DMS53 treated with DMSO at 0.1 percent for 48 hours (cell line): Measurements from ENCODE around the gene FOXF2.

ENCODE experiments used
- DNase-seq: peaks from one replicate; lab custom pipeline; 2025; ENCODE audit not compliant: unreplicated experiment; lab: John Stamatoyannopoulos, UW

Gene FOXF2

DNA sequence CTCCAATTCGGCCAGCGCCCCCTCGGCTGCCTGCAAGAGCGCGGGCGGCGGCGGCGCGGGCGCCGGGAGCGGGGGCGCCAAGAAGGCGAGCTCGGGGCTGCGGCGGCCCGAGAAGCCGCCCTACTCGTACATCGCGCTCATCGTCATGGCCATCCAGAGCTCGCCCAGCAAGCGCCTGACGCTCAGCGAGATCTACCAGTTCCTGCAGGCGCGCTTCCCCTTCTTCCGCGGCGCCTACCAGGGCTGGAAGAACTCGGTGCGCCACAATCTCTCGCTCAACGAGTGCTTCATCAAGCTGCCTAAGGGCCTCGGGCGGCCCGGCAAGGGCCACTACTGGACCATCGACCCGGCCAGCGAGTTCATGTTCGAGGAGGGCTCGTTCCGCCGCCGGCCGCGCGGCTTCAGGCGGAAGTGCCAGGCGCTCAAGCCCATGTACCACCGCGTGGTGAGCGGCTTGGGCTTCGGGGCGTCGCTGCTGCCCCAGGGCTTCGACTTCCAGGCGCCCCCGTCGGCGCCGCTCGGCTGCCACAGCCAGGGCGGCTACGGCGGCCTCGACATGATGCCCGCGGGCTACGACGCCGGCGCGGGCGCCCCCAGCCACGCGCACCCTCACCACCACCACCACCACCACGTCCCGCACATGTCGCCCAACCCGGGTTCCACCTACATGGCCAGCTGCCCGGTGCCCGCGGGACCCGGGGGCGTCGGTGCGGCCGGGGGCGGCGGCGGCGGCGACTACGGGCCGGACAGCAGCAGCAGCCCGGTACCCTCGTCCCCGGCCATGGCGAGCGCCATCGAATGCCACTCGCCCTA is 963 bp downstream of the FOXF2 start:
- no peak for DNase-seq

DNA sequence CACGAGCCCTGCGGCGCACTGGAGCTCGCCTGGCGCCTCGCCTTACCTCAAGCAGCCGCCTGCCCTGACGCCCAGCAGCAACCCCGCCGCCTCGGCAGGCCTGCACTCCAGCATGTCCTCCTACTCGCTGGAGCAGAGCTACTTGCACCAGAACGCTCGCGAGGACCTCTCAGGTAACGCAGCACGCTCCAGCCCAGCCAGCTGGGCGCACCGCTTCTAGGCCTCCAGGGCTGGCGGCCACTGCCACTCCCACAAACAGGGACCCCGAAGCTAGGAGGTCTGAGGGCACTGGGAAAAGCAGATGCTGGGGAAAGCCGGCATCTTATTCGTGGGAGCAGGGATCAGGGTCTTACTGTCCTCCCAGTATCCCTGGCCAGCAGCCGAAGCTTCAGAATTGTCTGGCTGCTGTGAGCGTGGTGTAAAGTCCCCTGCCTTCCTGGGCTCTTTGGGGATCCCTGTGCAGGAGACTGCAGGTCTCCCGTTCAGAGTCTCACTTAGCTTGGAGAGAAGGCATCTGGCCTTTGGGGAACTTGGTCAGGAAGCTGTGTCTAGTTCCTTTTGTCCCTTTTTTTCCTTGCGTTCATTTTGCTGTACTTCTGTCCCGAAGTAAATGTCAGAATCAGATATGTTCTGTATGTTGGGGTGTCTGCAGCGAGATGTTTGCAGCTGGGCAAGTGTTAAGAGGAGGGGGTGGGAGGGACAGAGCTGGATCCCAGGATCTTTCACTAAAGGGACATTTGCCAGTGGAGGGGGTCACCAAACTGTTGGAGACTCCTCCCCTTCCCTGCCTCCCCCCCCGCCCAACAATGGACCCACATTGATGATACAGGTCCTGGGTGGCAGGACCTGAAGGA is 1.8 kb downstream of the FOXF2 start:
- no peak for DNase-seq

DNA sequence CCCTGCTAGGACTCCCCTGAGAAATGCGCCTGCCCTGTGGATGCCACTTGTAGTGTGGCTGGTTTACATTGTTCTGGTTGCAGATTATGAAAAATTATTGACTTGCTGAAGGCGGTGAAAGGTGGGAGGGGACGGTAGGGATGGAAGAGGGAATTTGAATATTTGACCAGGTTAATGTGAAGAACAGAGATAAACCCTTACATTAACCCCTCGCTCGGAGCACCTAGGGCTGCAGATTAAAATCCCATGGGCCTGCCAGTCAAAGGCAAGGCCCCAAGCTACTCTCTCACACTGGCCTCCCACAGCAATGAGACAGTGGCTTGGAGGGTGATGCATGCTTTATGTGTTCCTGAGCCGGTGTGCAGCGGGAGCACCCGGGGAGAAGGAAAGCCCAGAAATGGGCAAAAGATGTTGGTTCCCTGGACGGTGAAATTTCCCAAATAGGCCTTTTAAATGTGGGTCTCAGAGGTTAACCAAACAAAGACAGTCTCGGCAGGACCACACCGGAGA is 2.5 kb downstream of the FOXF2 start:
- DNase-seq = no peak

DNA sequence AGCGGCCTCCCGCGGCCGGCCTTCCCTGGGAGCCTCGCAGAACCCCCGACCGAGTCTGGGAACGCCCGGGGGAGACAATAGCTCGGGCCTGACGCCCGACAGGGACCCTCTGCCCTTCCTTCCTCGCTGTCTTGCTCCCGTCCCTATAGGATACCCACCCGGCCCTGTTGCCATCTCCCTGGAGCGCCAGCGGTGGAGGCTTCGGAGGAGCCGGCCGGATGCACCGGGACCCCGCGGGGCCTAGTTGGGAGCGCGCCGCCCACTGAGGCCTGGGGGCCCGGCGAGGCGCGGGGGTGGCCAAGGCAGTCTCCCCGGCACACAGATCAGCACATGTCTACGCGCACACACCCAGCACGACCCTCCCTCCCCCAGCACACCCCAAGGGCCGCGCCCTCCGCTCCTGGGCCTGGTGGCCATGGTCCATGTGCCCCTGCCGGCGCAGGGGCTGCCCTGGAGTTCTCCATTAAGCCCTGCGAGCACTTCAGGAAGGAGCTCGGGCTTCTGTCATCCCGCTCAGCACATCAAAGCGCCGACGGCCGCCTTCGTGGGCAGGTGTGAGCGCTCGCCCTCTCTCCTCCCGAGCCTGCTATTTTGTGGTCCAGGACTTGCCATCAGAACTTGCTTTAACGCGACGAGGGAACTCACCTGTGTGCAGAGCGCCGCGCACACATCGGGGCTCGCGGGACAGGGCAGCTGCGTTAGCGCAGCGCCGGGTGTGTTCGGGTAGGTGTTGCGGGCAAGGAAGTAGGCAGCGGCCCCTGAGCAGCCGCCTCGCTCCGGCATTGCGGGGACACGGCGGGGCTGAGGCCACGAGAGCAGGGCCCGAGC is 3.7 kb downstream of the FOXF2 start:
- no peak for DNase-seq

DNA sequence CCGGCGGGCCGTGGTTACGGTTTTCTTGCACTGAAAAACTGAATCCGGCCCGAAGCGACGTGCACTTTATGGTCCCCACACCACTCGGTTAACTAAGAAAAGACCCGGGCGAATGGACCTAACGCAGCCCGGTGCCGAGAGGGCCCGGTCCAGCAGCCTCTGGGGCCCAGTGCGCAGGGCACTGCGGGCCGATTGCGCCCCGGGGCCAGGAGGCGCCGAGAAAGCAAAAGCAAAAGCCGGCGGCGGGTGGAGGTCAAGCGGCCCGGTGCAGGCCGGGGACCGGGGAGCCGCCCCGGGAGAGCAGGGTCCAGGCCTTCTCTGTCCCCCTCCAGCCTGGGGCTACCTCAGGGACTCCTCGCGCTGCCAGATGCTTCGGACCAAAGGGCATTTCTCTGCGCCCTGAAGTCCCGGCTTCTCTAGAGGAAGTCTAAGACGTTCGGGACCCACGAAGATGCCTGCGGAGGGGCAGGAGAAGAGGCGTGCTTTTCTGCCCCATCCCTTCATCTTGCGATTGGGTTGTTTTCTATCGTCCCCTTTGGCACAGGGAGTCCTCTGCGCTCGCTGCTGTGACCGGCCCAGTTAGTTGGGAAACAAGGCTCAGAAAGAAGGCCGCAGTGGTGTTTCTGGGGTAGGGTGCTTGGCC is 4.4 kb downstream of the FOXF2 start:
- DNase-seq = no peak

DNA sequence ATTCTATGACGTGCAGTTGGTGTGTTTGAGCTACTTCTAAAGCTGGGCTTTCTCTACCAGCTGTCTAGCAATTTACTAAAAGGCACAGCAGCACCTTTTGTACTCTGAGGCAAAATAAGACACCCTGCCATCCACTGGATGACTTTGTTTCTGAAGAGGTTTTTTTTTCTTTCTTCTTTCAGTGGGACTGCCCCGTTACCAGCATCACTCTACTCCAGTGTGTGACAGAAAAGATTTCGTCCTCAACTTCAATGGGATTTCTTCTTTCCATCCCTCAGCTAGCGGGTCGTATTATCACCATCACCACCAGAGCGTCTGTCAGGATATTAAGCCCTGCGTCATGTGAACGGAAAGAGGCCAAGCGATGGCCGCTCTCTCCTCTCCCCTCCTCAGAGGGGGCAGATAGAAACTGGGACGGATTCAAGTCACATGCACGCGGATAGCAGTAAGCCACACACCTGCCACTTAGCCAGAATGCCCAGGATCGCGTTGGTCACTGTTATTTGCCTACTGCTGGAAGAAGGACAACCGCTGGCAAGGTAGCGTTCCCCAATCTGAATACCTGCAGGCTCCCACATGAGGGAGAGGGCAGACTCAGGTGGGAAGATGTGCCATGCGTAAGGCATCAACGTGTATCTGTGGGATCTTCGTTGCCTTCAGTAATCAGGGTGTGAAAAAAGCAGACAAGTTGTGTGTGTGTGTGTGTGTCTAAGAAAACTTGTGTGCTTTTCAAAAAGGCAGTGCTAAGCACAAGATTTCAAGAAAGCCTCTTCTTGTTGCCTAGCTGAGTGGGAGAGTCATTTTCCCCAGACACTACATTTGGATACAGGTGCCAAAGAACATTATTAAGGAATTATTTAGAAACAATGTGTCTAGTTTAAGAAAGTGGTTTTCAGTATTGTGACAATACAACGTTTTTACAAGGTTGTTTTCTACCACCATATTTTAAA is 5.4 kb downstream of the FOXF2 start:
- DNase-seq = no peak

DNA sequence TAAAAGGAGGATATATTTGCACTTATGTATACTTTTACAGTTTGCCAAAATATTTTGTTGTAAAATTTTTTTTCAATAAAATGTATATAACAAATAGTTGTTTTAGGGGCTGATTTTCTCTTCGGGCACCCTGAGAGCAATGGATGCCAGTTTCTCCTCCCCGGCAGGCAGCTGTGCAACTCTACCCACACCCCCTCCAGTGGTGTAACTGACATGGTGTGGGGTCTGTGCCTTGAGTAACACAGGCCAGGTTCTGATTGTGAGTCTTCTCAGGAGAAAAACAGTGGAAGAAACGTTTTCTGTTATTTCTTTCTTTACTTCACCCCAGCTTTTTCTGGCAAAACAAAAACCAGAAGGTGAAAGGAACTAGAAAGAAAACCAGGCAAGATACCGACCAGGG is 6.1 kb downstream of the FOXF2 start:
- DNase-seq = no peak

DNA sequence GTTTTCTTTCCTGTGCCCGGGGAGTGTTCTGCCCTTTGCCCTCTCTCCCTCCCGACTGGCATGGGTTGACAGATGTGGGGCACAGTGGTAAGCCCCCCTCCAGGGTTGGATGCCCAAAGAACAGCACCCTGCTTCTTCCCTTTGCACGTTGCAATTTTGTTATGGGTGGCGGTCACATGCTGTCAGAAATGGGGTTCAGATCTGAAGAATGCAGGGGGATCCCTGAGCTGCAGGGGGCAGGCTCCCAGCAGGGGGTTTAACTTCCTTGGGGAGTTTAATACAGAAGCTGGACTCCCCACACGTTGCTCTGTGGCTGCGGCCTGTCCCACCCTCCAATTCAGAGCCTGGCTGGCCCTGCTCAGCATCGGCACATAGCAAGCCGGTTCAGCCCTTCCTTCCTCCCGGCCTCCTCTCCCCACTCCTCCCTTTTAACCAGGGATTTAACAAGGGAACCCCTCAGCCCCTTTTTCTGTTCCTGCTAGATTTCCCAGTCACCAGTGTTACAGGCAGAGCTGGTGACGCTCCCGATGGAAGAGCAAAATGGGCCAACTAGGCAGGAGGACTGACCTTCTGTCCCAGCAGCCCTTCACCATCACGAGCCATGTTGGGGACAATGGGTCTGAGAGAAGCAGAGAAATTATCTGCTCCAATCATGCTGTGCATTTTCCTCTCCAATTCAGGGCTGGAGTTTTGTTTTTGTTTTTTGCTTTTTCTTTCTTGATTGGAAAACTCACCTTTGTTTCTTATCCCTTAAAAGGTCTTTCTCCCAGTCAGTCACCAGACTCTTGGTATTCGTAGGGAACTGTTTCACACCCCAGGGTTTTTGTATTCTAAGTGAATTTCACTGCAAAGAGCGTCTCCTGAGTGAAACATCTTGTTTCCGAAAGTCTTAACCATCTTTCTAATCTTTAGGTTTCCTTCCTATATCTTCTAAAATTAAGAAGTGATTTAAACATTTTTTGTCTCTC is 6.8 kb downstream of the FOXF2 start:
- no peak for DNase-seq

DNA sequence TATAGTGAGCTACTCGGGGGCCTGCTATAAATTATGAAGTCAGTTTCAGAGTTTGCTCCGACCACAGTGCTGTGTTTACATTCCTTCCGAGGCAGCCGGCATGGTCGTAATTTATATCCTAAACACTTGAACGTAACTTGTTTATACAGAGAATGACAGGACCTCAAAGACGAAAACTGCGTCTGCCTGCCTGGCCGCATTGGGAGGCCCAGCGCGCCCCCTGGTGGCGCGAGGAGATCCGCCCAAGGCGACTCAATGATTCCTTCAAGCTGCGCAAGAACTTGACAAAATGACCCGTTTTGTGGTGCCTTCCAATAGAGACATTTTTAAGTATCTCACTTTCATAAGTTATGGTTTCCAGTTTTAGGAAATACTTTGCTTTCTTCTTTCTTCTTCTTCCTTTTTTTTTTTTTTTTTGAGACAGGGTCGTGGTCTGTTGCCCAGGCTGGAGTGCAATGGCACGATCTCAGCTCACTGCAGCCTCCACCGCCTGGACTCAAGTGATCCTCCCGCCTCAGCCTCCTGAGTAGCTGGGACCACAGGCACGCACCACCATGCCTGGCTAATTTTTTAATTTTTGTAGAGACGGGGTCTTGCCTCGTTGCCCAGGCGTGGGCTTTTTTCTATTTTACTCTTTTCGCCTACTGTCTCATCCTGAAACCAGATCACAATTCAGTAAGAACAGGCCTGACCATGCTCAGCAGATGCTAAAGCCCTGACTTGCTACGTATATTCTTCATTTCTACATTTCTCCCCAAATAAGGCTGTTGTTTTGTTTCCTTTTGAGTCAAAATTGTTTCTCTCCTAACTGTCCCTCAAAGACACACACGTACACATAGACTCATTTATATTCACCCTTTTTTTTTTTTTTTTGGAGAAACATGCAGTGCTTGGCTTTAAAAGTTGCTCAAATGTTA is 7.8 kb downstream of the FOXF2 start:
- peak; percentile 37 for DNase-seq

DNA sequence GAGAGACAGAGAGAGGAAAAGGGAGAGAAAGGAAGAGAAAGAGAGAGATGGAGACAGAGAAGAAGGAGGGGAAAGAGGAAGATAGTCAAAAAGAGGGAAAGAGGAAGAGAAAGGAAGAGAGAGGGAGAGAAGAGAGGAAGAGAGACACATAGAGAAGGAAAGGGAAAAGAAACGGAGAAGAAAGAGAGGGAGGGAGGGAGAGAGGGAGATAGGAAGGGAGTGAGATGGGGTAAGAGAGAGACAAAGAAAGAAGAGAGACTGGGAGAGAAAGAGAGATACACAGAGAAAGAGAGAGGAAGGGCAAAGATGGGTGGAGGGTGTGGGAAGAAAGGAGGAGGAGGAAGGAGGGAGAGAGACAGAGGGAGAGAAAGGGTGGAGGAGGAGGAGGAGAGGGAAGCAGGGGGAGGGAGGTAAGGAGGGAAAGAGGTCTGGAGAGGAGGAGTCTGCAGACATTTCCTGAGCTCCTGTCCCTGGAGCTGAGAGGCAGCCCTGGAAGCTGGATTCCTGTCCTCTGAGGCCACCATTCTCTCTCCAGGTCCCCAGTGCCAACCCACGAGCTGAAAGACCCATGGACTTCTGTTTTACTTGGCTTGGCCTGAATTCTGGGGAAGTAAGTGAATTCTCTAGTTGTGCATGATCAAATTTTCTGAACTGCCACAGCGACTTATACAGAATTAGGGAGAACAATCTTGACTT is 9.9 kb downstream of the FOXF2 start:
- DNase-seq = no peak

DNA sequence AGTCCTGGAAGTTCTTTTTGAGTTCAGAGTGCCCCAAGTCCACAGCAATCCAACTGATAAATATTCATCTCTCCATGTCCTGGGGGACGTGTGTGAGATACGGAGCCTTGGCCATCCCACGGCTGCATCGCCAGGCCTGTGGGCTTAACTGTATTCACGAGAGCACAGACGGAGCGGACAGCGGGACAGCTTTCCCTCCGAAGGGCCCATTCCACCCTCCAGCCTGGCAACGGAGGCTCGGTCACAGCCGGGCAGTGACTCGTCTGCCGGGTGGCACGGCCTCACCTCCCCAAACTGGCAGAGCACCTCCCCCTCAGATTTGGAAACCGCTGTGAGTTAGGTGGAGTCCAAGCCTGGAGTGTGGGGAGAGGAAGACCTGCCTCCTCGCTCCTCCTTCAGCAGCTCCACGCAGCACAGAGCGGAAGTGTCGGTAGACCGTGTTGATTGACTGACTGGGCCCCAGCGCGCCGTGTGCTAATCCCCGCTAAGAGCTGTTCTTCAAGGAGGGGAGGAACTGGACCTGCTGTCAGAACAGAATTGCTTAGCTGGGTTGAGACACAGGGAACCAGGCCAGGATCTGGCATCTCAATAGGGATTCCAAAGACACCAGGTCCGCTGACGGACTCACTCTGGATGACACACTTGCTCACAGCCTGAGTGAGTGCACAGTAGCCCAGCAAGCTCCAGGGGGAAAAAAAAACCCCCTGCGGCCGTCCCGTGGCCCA is 10.9 kb downstream of the FOXF2 start:
- DNase-seq = no peak

DNA sequence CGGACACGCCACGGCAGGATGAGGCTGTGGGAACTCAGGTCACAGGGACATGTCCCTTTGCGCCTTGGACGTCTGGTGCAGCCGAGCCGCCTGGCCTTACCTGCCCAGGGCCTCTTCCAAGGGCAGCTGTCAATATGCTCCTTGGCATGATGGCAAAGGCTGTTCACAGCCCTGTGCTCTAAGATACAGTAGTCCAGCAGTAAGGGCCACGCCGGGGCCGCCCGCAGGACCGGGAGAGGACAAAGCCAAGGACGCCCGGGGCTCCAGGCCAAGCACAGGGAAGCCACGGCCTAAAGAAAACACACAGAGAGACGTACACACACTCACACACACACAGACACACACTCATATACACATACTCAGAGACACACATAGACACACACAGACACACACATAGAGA is 13.0 kb downstream of the FOXF2 start:
- no peak for DNase-seq

DNA sequence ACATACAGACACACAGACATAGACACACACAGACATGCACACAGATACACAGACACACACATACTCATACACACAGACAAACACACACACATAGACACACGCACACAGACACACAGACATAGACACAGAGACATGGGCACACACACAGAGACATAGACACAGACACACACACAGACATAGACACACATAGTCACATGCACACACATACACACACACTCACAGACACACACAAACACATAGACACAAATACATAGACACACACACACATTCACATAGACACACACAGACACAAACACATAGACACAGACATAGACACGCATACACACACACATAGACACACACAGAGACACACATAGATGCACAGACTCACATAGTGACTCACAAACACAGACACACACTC is 13.5 kb downstream of the FOXF2 start:
- DNase-seq = no peak

DNA sequence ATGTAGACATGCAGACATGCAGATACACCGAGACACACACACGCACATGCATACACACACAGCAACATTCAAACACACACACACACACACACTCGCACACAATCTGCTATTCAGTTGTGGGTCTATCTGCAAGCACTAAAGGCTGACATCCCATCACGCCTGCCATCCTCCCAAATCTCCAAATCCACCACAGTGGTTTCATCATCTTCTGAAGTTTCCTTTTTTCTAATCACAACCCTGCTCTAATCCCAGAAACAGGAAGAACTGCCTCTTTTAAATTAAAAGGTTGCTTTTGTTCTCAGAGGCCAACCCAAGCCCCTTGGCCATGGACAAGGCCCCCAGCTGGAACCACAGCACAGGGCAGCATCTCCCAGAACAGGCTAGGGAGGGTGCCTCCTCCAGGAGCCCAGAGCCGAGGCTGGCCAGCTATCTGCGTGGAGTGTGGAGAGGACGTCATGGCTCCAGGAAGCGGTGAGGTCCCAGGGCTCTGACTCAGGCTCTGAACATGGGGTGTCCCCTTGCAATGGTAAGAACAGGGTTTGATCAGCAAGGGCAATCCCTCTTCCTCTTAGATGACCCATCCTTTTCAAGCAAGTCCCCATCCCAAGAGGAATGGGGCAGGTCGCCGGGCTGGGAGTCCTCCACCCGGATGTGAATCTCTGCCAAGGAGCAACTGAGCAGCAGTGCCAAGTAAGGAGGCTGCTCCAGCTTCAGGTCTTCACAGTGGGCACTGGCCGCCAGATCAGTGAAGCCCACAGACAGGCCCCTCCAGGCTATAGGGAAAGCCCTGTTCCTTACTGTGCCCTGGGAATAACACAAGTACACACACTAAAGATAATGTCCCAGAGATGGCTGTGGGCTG is 14.7 kb downstream of the FOXF2 start:
- DNase-seq = no peak

DNA sequence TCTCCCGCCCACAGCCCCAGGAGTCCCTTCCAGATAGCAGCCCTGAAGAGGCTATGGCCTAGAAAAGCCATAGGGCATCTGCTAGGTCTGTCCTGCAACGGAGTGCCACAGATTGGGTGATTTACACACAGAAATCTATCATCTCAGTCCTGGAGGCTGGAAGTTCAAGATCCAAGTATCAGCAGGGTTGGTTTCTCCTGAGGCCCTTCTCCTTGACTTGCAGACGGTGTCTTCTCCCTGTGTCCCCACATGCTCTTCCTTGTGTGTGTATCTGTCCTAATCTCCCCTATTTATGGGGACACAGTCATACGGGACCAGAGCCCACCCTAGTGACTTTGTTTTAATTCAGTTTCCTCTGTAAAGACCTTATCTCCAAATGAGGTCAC is 15.3 kb downstream of the FOXF2 start:
- DNase-seq = no peak
